ENCODE measurements around the gene NPEPPS. TPM values are rescaled to one million over a fixed set of nuclear protein-coding genes. Genes with fewer than 3 reads are reported as not detected.

NPEPPS gene
- total and polyA plus RNA-seq, 2 of the 13 experiments (the other 11 are each of a cell fraction or from before 2014, with no cell fraction given), result 53.5 to 127 TPM

DNA sequence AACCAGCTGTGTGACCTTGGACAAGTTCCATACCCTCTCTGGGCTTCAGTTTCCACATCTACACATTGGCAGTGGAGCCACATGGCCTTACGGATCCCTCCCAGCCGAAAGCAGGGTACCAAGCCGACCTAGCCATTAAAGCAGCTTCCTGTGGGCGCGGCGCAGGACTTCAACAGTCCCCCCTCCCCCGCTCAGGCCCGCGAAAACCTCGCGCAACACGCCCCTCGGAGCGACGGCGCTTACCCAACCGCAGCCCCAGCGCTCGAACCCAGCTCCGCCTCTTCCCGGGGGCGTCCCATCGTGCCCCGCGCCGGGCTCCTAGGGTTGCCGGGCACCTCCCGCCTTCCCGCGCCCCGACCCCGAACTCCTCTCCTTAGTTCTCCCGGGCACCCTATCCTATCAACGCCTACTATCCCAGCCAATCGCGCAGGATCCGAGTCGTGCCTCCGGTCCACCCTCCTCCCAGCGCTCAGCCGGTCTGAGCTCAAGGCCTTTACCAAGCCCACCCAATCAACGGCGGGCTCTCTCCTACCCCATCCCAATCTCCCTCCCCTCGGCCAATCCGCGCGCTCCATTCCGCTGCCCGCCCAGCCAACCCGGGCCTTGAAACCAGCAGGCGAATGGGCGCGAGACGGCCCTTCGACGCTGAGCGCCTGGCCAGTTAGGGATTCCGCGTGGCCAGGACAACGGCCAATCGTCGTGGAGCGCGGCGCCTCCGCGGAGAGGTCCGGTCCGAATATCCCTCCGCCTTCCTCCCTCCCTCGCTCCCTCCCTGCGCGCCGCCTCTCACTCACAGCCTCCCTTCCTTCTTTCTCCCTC is 118.5 kb downstream of the NPEPPS start, which contains the start of gene KPNB1 (continued):
- TF ChIP-seq RFX3 (CRISPR knock-in tag; IDR thresholded peaks at IDR 0.05) (no peak), ZBTB7B (CRISPR knock-in tag; IDR thresholded peaks at IDR 0.05) (no peak; the same call in 1 of the 2 replicates), SUZ12 (IDR thresholded peaks at IDR 0.05; ENCODE audit: low read depth, low read length) (no peak; the same call in 1 of the 2 replicates), CBX1 (IDR thresholded peaks at IDR 0.05; ENCODE audit: low read depth) (peak; percentile 97), ZBTB3 (CRISPR knock-in tag; IDR thresholded peaks at IDR 0.05; ENCODE audit: borderline replicate concordance, low read depth) (0 out of 2 replicates have a peak, but pooled peaks have one; percentile 48), ATF7-NPFF (CRISPR knock-in tag; IDR thresholded peaks at IDR 0.05; ENCODE audit: low read depth) (peak; percentile 82), U2AF1 (optimal IDR thresholded peaks at IDR 0.05; ENCODE audit: low read depth, low read length) (peak; percentile 89), HOXA5 (CRISPR knock-in tag; IDR thresholded peaks at IDR 0.05) (peak; percentile 93), ZNF251 (CRISPR knock-in tag; IDR thresholded peaks at IDR 0.05) (0 out of 2 replicates have a peak, but pooled peaks have one; percentile 24), ZNF772 (CRISPR knock-in tag; IDR thresholded peaks at IDR 0.05) (peak; percentile 89), ZNF577 (CRISPR knock-in tag; IDR thresholded peaks at IDR 0.05; ENCODE audit: borderline replicate concordance, low read depth) (no peak), TAF15 (IDR thresholded peaks at IDR 0.05; ENCODE audit: low read depth, low read length, poor library complexity, severe bottlenecking) (peak; percentile 93), ZNF775 (CRISPR knock-in tag; IDR thresholded peaks at IDR 0.05; ENCODE audit: borderline replicate concordance) (0 out of 2 replicates have a peak, but pooled peaks have one; percentile 49), SYNCRIP (IDR thresholded peaks at IDR 0.05; ENCODE audit: insufficient read depth, low read depth, low read length) (no peak), CBX2 (IDR thresholded peaks at IDR 0.05; ENCODE audit: low read depth, low read length) (no peak), CBX2 (CRISPR knock-in tag; IDR thresholded peaks at IDR 0.05; ENCODE audit: low read depth) (no peak), GFI1 (CRISPR knock-in tag; IDR thresholded peaks at IDR 0.05; ENCODE audit: borderline replicate concordance) (peak; percentile 80), ZBTB7A (CRISPR knock-in tag; IDR thresholded peaks at IDR 0.05) (peak; percentile 3; the same call in 1 of the 2 replicates), JDP2 (CRISPR knock-in tag; IDR thresholded peaks at IDR 0.05; ENCODE audit: borderline replicate concordance) (no peak), NFRKB (IDR thresholded peaks at IDR 0.05) (no peak), ZSCAN9 (CRISPR knock-in tag; IDR thresholded peaks at IDR 0.05; ENCODE audit: borderline replicate concordance) (peak; percentile 89; the same call in 1 of the 2 replicates), SOX6 (IDR thresholded peaks at IDR 0.05) (no peak), SOX6 (CRISPR knock-in tag; IDR thresholded peaks at IDR 0.05) (peak; percentile 63), JUN (CRISPR knock-in tag; IDR thresholded peaks at IDR 0.05) (peak; percentile 79)
- TF ChIP-seq, protein P1, sequence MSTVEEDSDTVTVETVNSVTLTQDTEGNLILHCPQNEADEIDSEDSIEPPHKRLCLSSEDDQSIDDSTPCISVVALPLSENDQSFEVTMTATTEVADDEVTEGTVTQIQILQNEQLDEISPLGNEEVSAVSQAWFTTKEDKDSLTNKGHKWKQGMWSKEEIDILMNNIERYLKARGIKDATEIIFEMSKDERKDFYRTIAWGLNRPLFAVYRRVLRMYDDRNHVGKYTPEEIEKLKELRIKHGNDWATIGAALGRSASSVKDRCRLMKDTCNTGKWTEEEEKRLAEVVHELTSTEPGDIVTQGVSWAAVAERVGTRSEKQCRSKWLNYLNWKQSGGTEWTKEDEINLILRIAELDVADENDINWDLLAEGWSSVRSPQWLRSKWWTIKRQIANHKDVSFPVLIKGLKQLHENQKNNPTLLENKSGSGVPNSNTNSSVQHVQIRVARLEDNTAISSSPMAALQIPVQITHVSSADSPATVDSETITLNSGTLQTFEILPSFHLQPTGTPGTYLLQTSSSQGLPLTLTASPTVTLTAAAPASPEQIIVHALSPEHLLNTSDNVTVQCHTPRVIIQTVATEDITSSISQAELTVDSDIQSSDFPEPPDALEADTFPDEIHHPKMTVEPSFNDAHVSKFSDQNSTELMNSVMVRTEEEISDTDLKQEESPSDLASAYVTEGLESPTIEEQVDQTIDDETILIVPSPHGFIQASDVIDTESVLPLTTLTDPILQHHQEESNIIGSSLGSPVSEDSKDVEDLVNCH (CRISPR knock-in tag; IDR thresholded peaks at IDR 0.05), result 0 out of 2 replicates have a peak, but pooled peaks have one; percentile 76
- TF ChIP-seq, protein P2, sequence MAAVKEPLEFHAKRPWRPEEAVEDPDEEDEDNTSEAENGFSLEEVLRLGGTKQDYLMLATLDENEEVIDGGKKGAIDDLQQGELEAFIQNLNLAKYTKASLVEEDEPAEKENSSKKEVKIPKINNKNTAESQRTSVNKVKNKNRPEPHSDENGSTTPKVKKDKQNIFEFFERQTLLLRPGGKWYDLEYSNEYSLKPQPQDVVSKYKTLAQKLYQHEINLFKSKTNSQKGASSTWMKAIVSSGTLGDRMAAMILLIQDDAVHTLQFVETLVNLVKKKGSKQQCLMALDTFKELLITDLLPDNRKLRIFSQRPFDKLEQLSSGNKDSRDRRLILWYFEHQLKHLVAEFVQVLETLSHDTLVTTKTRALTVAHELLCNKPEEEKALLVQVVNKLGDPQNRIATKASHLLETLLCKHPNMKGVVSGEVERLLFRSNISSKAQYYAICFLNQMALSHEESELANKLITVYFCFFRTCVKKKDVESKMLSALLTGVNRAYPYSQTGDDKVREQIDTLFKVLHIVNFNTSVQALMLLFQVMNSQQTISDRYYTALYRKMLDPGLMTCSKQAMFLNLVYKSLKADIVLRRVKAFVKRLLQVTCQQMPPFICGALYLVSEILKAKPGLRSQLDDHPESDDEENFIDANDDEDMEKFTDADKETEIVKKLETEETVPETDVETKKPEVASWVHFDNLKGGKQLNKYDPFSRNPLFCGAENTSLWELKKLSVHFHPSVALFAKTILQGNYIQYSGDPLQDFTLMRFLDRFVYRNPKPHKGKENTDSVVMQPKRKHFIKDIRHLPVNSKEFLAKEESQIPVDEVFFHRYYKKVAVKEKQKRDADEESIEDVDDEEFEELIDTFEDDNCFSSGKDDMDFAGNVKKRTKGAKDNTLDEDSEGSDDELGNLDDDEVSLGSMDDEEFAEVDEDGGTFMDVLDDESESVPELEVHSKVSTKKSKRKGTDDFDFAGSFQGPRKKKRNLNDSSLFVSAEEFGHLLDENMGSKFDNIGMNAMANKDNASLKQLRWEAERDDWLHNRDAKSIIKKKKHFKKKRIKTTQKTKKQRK (IDR thresholded peaks at IDR 0.05; ENCODE audit: low read length), result no peak
